PFSK-1 (cell line): Measurements from ENCODE around the gene FSCB.

Experiments used
- POLR2AphosphoS5 ChIP-seq: IDR thresholded peaks from 2 replicates; pipeline ENCODE4 v1.6.1; 2012; ENCODE audit warnings: low read depth, mild to moderate bottlenecking, control low read depth, low read length, moderate library complexity
- SIN3A ChIP-seq: IDR thresholded peaks from 2 replicates; pipeline ENCODE4 v1.6.1; 2012; ENCODE audit warnings: mild to moderate bottlenecking, low read length, moderate library complexity, borderline replicate concordance; ENCODE audit not compliant: insufficient read depth

DNA sequence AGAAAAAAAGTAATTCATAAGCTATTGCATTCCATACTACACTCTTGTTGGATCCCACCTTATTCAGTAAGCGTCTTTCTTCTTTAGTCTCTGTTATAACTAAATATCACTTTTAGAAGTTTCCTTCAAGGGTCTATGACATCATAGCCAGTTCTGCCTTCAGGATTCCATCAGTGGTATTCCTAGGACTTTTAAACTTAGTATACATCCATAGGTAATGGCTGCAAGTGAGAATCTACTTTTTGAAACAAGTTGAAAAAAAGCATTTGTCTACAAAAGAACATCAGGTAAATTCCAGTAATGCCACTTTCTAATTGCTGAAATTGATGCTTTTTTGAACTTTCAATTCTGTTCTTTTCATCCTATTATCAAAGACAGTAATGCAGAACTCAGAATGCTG is at the start of gene FSCB:
- no peak for TF ChIP-seq POLR2AphosphoS5
- no peak for TF ChIP-seq SIN3A
